Anterior cingulate cortex (tissue), 58 donors: Measurements from ENCODE around the gene MMP24.

Source experiments
- DNase-seq, 58 donors: peaks; one replicate each; lab custom pipeline; 2025; lab: John Stamatoyannopoulos, UW

MMP24 gene

DNA sequence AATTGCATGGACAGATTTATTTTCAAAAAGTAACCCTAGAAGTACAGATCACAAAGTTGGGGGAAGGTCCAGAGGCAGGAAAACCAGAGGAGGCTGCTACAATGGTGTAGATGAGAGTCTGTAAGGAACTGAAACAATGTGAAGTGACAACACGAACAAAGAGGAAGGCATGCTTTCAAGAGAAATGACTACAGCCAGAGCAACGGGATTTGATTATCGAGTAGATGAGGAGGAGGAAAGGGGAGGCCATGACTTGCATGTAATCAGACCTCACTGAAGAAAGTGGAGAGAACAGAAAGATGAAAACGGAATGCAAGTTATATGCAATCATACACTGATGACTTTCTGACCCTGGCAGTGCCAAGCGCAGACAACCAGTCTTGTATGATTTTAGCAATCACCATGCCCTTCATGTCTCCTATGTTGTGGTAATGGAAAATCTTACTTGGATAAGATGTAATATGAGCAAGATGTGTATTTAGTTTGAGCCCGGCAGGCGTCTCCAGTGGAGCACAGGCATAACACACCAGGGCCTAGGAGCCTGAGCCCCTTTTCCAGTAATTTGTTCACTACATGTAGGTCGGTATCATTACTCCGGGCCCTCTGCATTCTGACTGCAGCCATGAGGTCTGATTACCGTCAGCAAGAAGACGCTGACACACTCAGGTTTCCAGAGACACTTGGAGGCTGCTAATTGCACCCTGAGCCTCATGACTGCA lies 99.7 kb downstream of the MMP24 start:
- DNase-seq = no peak
